BLaER1 (cell line): ENCODE measurements around the gene NME5.

Experiments used
- H3K27ac ChIP-seq: shearing (Covaris generic); formaldehyde crosslinking; 2 replicates; pipeline ENCODE4 v1.8.1; 2022
- H3K27me3 ChIP-seq: shearing (Covaris generic); formaldehyde crosslinking; 2 replicates; pipeline ENCODE4 v1.8.1; 2022
- H3K36me3 ChIP-seq: shearing (Covaris generic); formaldehyde crosslinking; 2 replicates; pipeline ENCODE4 v1.8.1; 2022
- H3K4me1 ChIP-seq: shearing (Covaris generic); formaldehyde crosslinking; 2 replicates; pipeline ENCODE4 v1.8.1; 2022
- H3K4me2 ChIP-seq: shearing (Covaris generic); formaldehyde crosslinking; 2 replicates; pipeline ENCODE4 v1.8.1; 2022
- H3K4me3 ChIP-seq: shearing (Covaris generic); formaldehyde crosslinking; 2 replicates; pipeline ENCODE4 v1.8.1; 2022
- H3K9ac ChIP-seq: shearing (Covaris generic); formaldehyde crosslinking; 2 replicates; pipeline ENCODE4 v1.8.1; 2022
- H3K9me3 ChIP-seq: shearing (Covaris generic); formaldehyde crosslinking; 2 replicates; pipeline ENCODE4 v1.8.1; 2022
- H4K20me1 ChIP-seq: shearing (Covaris generic); formaldehyde crosslinking; 2 replicates; pipeline ENCODE4 v1.8.1; 2022
- Cebpa-rat ChIP-seq: shearing (Covaris generic); IDR thresholded peaks from 2 replicates; pipeline ENCODE4 v1.8.1; 2022

NME5 gene

DNA sequence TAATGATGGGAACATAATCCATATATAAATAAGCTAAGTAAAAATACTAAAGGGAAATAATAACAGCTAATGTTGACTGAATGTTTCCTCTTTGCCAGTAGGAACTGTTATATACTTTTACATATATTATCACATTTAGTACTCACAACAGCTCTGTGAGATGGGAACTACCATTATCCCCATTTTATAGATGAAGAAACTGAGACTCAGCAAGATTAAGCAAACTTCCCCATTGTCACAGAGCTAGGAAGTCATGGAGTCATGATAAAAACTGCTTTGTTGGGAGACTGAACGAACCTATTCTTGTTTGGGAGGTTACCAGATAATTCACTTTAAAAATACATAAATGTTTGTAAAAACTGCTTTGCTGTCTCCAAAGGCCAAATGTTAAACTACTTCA lies 32.0 kb downstream of the NME5 start:
- Histone ChIP-seq H3K27ac (no peak overlapping the region), H3K4me3 (no peak overlapping the region), H3K27me3 (no peaks in the 10 kb centered on the region), H3K9ac (no peak overlapping the region), H3K9me3 (no peaks in the 10 kb centered on the region), H3K4me2 (no peak overlapping the region), H4K20me1 (no peaks in the 10 kb centered on the region), H3K4me1 (peaks cover 12% of the 10 kb centered on the region), H3K36me3 (no peaks in the 10 kb centered on the region)
- TF ChIP-seq Cebpa-rat = no peak

DNA sequence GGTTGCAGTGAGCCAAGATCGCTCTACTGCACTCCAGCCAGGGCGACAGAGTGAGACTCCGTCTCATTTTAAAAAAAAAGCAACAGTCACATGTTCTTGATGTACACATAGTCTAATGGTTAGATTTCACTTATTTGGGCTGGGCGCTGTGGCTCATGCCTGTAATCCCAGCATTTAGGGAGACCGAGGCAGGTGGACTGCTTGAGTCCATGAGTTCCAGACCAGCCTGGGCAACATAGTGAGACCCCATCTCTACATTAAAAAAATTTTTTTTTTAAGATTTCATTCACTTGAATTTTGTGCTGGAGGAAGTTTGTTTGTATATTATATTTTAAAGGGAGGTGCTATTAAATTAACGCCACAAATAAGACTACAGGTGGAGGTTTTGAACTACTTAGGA lies 33.5 kb downstream of the NME5 start:
- Histone ChIP-seq H3K27me3 (no peaks in the 10 kb centered on the region), H4K20me1 (no peaks in the 10 kb centered on the region), H3K27ac (no peak overlapping the region), H3K9me3 (no peaks in the 10 kb centered on the region), H3K4me2 (no peak overlapping the region), H3K4me3 (no peak overlapping the region), H3K36me3 (no peaks in the 10 kb centered on the region), H3K9ac (no peak overlapping the region), H3K4me1 (peaks cover 14% of the 10 kb centered on the region)
- TF ChIP-seq Cebpa-rat = no peak

DNA sequence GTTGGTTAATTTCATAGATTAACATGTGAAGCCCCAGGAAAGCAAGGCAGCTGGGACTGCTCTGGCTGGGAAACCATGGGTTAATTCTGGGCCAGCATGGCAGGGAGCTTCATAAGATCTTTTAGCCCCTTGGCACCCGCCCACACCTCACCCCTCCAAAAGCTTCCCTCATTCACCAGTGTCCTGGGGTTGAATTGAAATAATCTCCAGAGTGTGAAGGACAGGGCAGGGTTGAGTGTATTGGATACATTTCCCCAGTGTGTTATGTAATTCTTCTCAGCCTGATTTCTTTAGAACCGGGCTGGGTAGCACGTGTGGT lies 36.0 kb downstream of the NME5 start:
- H3K9me3 ChIP-seq = no peaks in the 10 kb centered on the region
- no peaks in the 10 kb centered on the region for H3K27me3 ChIP-seq
- no peak overlapping the region for H3K9ac ChIP-seq
- no peak overlapping the region for H3K4me3 ChIP-seq
- no peaks in the 10 kb centered on the region for H4K20me1 ChIP-seq
- H3K4me1 ChIP-seq = peaks cover 14% of the 10 kb centered on the region
- H3K36me3 ChIP-seq = no peaks in the 10 kb centered on the region
- H3K27ac ChIP-seq = 0 out of 2 replicates have a peak overlapping the region, but pooled peaks have one; percentile 1
- peak overlapping the region; percentile 29 for H3K4me2 ChIP-seq
- TF ChIP-seq Cebpa-rat = no peak

DNA sequence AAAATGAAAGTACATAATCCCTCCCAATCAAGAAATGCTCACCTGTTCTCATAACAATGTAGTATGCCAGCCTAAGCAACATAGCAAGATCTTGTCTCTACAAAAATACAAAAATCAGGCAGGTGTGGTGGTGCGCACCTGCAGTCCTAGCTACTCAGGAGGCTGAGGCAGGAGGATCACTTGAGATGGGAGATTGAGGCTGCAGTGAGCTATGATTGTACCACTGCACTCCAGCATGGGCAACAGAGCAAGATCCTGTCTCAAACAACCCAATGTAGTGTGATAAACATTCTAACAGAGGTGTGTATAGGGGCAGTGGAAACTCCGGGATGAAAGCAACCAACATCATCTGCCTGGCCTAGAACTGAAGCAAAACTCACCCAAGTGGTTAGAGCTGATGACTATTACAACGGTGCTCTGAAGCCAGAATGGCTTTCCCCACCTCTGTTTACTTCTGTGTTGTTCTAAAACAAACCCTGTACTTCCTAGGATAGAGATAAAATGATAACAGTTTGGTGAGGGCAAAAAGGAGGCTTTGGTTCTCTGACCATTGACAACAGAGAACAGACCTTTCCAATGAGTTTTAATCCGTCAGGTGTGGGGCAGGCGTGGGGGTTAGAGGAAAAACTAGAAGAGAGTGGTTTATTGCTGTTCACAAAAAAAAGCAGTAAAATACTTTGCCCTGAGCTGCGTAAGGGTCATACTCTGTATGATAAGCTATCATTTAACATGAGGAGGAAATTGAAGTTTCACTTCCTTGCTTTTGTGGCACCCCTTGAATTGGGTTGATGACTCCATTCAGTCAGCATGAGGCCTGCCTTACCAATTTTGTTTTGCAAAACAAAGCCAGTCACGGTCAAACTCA lies 36.5 kb downstream of the NME5 start:
- H3K4me3 ChIP-seq = no peak overlapping the region
- 0 out of 2 replicates have a peak overlapping the region, but pooled peaks have one; percentile 1 for H3K27ac ChIP-seq
- H3K9ac ChIP-seq = no peak overlapping the region
- no peaks in the 10 kb centered on the region for H3K36me3 ChIP-seq
- H3K4me2 ChIP-seq = peak overlapping the region; percentile 29
- H3K27me3 ChIP-seq = no peaks in the 10 kb centered on the region
- no peaks in the 10 kb centered on the region for H4K20me1 ChIP-seq
- TF ChIP-seq Cebpa-rat = no peak
- peaks cover 14% of the 10 kb centered on the region for H3K4me1 ChIP-seq
- H3K9me3 ChIP-seq = no peaks in the 10 kb centered on the region

DNA sequence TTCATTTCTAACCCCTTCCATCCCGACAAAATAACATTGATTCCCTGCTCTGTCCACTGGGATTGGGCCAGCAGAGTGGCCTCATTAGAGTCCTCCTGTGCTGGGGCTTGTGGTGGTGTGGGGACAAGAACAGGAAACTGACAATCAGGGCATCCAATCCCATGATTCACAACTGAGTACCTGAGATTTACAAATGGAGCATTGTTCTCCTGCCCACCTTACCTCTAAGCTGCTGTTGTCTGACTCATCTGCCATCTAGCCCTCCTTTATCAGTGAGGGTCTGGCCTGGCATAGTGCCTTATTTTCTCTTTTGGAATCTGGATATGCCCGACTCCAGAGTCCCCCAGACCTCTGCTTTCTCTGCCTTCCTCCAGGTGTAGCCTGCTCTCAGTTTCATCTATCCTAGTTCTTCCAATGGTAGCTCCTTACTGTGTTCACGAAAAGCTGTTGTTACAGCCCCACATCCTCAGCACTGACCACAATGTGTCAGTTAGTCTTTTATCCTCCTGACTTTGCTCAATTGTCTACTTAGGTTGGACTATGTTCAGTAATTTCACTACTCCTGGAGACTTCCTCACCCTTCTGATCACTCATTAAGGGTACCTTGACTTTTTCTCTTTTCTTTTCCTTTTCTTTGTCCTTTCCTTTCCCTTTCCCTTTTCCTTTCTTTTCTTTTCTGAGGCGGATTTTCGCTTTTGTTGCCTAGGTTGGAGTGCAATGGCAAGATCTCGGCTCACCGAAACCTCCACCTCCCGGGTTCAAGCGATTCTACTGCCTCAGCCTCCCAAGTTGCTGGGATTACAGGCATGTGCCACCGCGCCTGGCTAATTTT lies 42.0 kb downstream of the NME5 start:
- Histone ChIP-seq H3K4me2 (no peak overlapping the region), H3K9ac (no peak overlapping the region), H3K27ac (no peak overlapping the region), H3K4me3 (no peak overlapping the region), H3K4me1 (peaks cover 31% of the 10 kb centered on the region), H3K36me3 (no peaks in the 10 kb centered on the region), H3K9me3 (no peaks in the 10 kb centered on the region), H4K20me1 (no peaks in the 10 kb centered on the region), H3K27me3 (no peaks in the 10 kb centered on the region)
- TF ChIP-seq Cebpa-rat = no peak

DNA sequence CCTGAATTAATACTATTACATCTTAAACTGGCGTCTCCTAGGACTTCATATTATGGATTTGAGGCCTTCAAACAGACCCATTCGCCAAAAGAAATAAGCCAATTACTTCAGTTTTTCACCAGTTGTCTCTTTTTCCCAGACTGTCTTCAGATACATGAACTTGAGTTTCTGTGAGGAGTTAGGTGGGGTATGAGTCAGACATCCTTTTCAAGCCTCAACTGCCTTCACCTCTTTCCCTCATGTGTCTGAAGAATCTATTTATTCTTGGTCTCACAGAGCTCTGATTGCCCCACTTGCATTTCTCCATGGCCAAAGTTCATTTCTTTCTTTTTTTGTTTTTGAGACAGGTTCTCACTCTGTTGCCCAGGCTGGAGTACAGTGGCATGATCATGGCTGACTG lies 42.9 kb downstream of the NME5 start:
- no peak overlapping the region for H3K4me2 ChIP-seq

DNA sequence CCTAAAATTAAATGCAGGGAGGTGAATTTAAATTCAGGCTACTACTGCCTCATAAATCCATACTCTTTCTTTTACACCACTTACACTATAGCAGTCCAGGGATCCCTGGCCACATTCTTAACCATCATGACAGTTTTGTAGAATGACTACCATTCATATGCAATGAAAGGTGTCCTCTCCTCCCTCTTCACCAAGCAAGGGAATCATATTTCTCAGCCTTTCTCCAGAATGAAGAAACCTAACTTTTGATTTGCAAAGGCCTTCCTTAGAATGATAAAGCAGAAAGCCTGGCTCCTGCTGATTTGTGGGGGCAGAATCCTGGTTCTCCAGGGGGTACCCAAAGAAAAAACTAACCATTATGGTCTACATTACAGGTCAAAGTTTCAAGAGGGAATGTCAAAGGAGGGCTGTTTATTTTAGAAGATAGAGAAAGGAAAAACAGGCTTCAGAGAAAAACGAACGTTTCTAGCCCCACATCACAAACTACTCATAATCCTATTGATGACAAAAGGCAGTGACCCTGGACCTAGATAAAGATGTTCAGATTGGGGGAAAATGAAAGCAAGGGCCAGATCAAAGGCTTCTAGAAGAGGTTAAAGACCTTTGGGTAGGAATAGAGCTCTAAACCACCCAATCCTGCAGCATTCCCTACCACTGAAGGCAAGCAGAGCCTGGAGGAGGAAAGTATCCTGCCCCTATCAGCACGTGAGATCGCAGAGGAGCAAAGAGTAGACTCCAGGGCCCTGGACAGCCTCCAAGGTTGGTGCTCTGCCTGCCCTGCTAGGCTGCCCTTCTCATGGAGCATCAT lies 43.9 kb downstream of the NME5 start:
- Histone ChIP-seq H3K4me2 (no peak overlapping the region), H3K4me1 (peaks cover 32% of the 10 kb centered on the region), H3K4me3 (no peak overlapping the region), H4K20me1 (no peaks in the 10 kb centered on the region), H3K36me3 (no peaks in the 10 kb centered on the region), H3K9me3 (no peaks in the 10 kb centered on the region), H3K27ac (no peak overlapping the region), H3K9ac (no peak overlapping the region), H3K27me3 (no peaks in the 10 kb centered on the region)
- no peak for TF ChIP-seq Cebpa-rat

More for the DNA sequence above, 42.9 kb downstream of the NME5 start:
- Histone ChIP-seq H3K4me1 (peaks cover 32% of the 10 kb centered on the region), H3K9ac (no peak overlapping the region), H3K36me3 (no peaks in the 10 kb centered on the region), H3K4me3 (no peak overlapping the region), H3K9me3 (no peaks in the 10 kb centered on the region), H3K27ac (no peak overlapping the region), H4K20me1 (no peaks in the 10 kb centered on the region), H3K27me3 (no peaks in the 10 kb centered on the region)
- TF ChIP-seq Cebpa-rat = no peak

DNA sequence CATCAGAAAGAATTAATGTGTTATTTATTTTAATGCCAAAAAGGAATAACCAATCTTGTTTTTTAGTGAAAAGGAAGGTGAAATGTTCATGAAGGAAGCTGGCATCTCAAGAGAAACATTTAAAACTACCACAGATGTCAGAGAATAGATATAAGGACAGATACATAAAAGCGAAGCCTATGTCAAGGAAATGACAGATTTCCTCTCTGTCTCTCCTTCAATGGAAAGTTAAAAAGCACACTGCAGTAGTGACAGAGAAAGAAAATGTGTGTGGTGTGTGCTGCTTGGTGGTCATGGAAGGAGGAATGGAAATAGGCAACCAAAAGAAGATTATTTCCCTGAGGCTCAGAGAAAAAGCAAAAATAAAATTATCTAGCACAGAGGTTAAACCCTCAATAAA lies 46.2 kb downstream of the NME5 start:
- no peak overlapping the region; the same call in 1 of the 2 replicates for H3K27ac ChIP-seq
- no peaks in the 10 kb centered on the region for H3K9me3 ChIP-seq
- peaks cover 32% of the 10 kb centered on the region for H3K4me1 ChIP-seq
- H3K27me3 ChIP-seq = no peaks in the 10 kb centered on the region
- H3K36me3 ChIP-seq = no peaks in the 10 kb centered on the region
- no peak overlapping the region; the same call in 1 of the 2 replicates for H3K9ac ChIP-seq
- H4K20me1 ChIP-seq = no peaks in the 10 kb centered on the region
- no peak for TF ChIP-seq Cebpa-rat
- H3K4me3 ChIP-seq = no peak overlapping the region
- peak overlapping the region; percentile 45 for H3K4me2 ChIP-seq

DNA sequence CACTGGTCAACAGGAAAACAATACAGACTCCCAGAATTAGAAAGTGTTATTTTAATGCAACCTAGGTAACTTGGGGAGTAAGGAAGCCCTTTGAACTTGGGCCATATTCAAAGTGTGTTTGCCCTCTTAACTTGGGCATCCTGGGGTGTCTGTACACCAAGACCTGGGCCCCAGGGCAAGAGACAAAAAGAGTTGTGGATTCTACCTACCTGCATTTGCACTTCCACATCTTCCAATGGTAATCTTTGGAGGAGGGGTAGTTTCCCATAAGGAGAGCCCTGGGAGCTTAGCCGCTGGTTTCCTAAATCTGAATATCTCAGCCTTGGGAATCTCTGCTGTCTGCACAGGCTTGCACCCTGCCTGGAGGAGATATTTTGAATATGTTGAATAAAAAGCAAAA lies 46.9 kb downstream of the NME5 start:
- Histone ChIP-seq H3K27me3 (no peaks in the 10 kb centered on the region), H3K27ac (peak overlapping the region; percentile 14; the same call in 1 of the 2 replicates), H3K9me3 (no peaks in the 10 kb centered on the region), H4K20me1 (no peaks in the 10 kb centered on the region), H3K9ac (no peak overlapping the region), H3K4me3 (no peak overlapping the region), H3K4me1 (peaks cover 32% of the 10 kb centered on the region), H3K36me3 (no peaks in the 10 kb centered on the region), H3K4me2 (peak overlapping the region; percentile 45)
- no peak for TF ChIP-seq Cebpa-rat
